SU-DHL-6 (cell line): ENCODE results near the gene NACAD.

Experiments
- H2AFZ ChIP-seq: fragments of 200-600 bp; sonication (generic); 2 replicates; pipeline ENCODE4 v1.6.1; 2014; ENCODE audit warnings: low read depth, mild to moderate bottlenecking, moderate library complexity, mixed read lengths, antibody characterized with exemption, low read length; ENCODE audit not compliant: severe bottlenecking
- H3F3A ChIP-seq: fragments of 200-600 bp; shearing (Covaris generic); 2 replicates; pipeline ENCODE4 v1.6.0; 2016; ENCODE audit warnings: antibody characterized with exemption, mild to moderate bottlenecking; ENCODE audit not compliant: insufficient read depth
- H3K27ac ChIP-seq: fragments of 200-600 bp; sonication (generic); 2 replicates; pipeline ENCODE4 v1.5.1; 2016; ENCODE audit warnings: low read depth, mild to moderate bottlenecking, low read length, moderate library complexity, mixed read lengths
- H3K27me3 ChIP-seq: fragments of 200-600 bp; sonication (generic), shearing (Covaris generic); 2 replicates; pipeline ENCODE4 v1.6.0; 2014; ENCODE audit warnings: mild to moderate bottlenecking, low read length
- H3K36me3 ChIP-seq: fragments of 200-600 bp; sonication (generic); 2 replicates; pipeline ENCODE4 v1.6.1; 2014; ENCODE audit warnings: mild to moderate bottlenecking, low read length, mixed read lengths
- H3K4me2 ChIP-seq: fragments of 300-600, 200-600 bp; shearing (Covaris generic), sonication (generic); 2 replicates; pipeline ENCODE4 v1.6.0; 2014; ENCODE audit warnings: low read length, low read depth, mild to moderate bottlenecking; ENCODE audit not compliant: poor library complexity, severe bottlenecking
- H3K4me3 ChIP-seq: fragments of 200-600 bp; sonication (generic); 2 replicates; pipeline ENCODE4 v1.5.1; 2014; ENCODE audit warnings: antibody characterized with exemption, low read length, mild to moderate bottlenecking, mixed read lengths; ENCODE audit not compliant: insufficient read depth, poor library complexity, severe bottlenecking
- H3K79me2 ChIP-seq: fragments of 200-600 bp; sonication (generic); 2 replicates; pipeline ENCODE4 v1.6.1; 2014; ENCODE audit warnings: mild to moderate bottlenecking, low read length, moderate library complexity; ENCODE audit not compliant: insufficient read depth
- H3K9ac ChIP-seq: fragments of 200-600 bp; sonication (generic); 2 replicates; pipeline ENCODE4 v1.7.0; 2014; ENCODE audit warnings: mild to moderate bottlenecking, low read length
- H3K9me2 ChIP-seq: fragments of 200-600 bp; sonication (generic); replicated peaks from 2 replicates; pipeline ENCODE4 v1.6.1; 2014; ENCODE audit warnings: low read length; ENCODE audit not compliant: insufficient read depth
- H3K9me3 ChIP-seq: fragments of 200-600 bp; sonication (generic); 2 replicates; pipeline ENCODE4 v1.6.1; 2014; ENCODE audit warnings: low read length, mixed read lengths; ENCODE audit not compliant: insufficient read depth
- H4K20me1 ChIP-seq: fragments of 200-600 bp; sonication (generic); 2 replicates; pipeline ENCODE4 v1.6.1; 2014; ENCODE audit warnings: low read depth, mild to moderate bottlenecking, antibody characterized with exemption, low read length, moderate library complexity, mixed read lengths
- CTCF ChIP-seq: fragments of 200-600 bp; sonication (generic); IDR thresholded peaks from one replicate; pipeline ENCODE4 v1.5.1; 2017; ENCODE audit warnings: antibody characterized with exemption, mild to moderate bottlenecking, low read length, moderate library complexity; ENCODE audit not compliant: insufficient read depth, poor library complexity, severe bottlenecking
- EZH2phosphoT487 ChIP-seq: fragments of 200-600 bp; sonication (generic), shearing (Covaris generic); conservative IDR thresholded peaks from 2 replicates; pipeline ENCODE4 v1.6.1; 2018; ENCODE audit warnings: mild to moderate bottlenecking, antibody characterized with exemption, low read length, moderate library complexity, mixed read lengths

Gene NACAD

GRCh38 chr7:45129181-45129800 lies 40.5 kb upstream of the NACAD start:
- Histone ChIP-seq H3K79me2 (no peaks in the 10 kb centered on the region), H3K9me3 (no peaks in the 10 kb centered on the region), H3K4me2 (no peak overlapping the region), H3K9ac (no peak overlapping the region), H3K4me3 (no peak overlapping the region), H4K20me1 (no peaks in the 10 kb centered on the region), H2AFZ (no peak overlapping the region), H3K36me3 (no peaks in the 10 kb centered on the region), H3K27me3 (no peaks in the 10 kb centered on the region), H3F3A (no peaks in the 10 kb centered on the region), H3K9me2 (no peaks in the 10 kb centered on the region), H3K27ac (no peak overlapping the region)
- no peak for TF ChIP-seq EZH2phosphoT487
- no peak for TF ChIP-seq CTCF

DNA sequence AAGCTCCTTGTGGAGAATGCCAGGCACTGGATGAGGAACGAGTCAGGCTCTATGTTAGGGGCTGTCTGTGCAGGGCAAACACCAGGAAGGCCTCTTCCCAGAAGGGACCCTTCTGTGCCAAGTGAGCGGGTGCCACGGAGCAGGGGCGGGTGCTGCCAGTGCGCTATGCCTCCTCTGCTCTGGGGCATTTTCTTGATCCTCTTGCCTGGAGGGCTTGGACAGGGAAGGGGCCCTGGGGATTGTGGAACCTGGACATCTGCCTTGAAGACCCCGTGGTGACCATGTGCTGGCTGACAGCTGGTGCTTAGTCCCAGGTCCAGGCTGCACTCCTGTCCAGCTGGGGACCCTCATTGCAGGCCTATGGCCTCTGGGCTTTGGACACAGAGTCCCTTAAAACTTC lies 38.2 kb upstream of the NACAD start:
- Histone ChIP-seq H3K27ac (no peak overlapping the region), H3K4me3 (no peak overlapping the region), H3K9me2 (no peaks in the 10 kb centered on the region), H3K9ac (no peak overlapping the region), H3F3A (no peaks in the 10 kb centered on the region), H3K9me3 (no peaks in the 10 kb centered on the region), H3K36me3 (no peaks in the 10 kb centered on the region), H4K20me1 (no peaks in the 10 kb centered on the region), H3K27me3 (no peaks in the 10 kb centered on the region), H2AFZ (no peak overlapping the region), H3K4me2 (no peak overlapping the region), H3K79me2 (no peaks in the 10 kb centered on the region)
- no peak for TF ChIP-seq CTCF
- no peak for TF ChIP-seq EZH2phosphoT487

DNA sequence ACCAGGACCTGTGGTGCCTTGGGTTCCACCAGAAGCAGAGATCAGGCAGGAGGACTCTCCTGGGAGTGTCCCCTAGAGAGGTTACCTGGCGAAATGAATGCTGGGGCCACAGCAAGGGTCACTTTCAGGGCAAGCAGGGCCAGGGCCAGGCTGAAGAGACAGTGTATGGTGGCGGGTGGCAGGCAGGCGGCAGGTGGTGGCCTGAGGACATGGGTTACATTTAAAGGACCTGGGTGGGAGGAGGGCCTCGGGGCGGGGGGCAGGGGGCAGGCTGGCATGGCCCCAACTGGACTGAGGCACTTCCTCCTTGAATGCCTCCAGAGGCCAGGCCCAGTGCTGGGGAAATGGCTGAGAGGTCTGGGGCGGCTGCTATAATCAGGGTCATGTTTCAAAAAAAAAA lies 37.4 kb upstream of the NACAD start:
- H3K9me3 ChIP-seq = no peaks in the 10 kb centered on the region
- H3F3A ChIP-seq = no peaks in the 10 kb centered on the region
- H3K4me3 ChIP-seq = no peak overlapping the region
- TF ChIP-seq EZH2phosphoT487 (no peak), CTCF (no peak)
- no peak overlapping the region for H3K4me2 ChIP-seq
- no peaks in the 10 kb centered on the region for H3K36me3 ChIP-seq
- no peaks in the 10 kb centered on the region for H4K20me1 ChIP-seq
- no peaks in the 10 kb centered on the region for H3K9me2 ChIP-seq
- no peaks in the 10 kb centered on the region for H3K27me3 ChIP-seq
- no peak overlapping the region for H3K9ac ChIP-seq
- H2AFZ ChIP-seq = no peak overlapping the region
- H3K27ac ChIP-seq = no peak overlapping the region
- H3K79me2 ChIP-seq = no peaks in the 10 kb centered on the region
